H1 (cell line): ENCODE measurements around the gene RAB10. TPM values are rescaled to one million over a fixed set of nuclear protein-coding genes. Genes with fewer than 3 reads are reported as not detected.

Experiments used
- CTCF ChIA-PET: fragments of 300-600 bp; sonication (Branson Sonifier 250); formaldehyde crosslinking; loops from one replicate; lab custom pipeline; 2021; ENCODE audit not compliant: partially characterized antibody; lab: Charles Lee
- POLR2A ChIA-PET: fragments of 300-600 bp; sonication (Branson Sonifier 250); formaldehyde crosslinking; loops from one replicate; lab custom pipeline; 2021; ENCODE audit warnings: inconsistent platforms; ENCODE audit not compliant: partially characterized antibody; lab: Charles Lee
- DNase-seq, 2 experiments: peaks; one replicate each; pipeline versions ENCODE4 v3.0.0 to v3.0.0-alpha.2; 2010 to 2022; ENCODE audit warnings: low spot score in 2 of 2, low read depth in 1 of 2, mixed read lengths in 1 of 2
- FAIRE-seq: peaks from 2 replicates; lab custom pipeline; 2011; peaks lifted over from hg19 to GRCh38; lab: Jason Lieb, UNC
- H2AFZ ChIP-seq: 2 replicates; pipeline ENCODE4 v1.8.1; 2012; ENCODE audit warnings: low read length, inconsistent platforms
- H2AK5ac ChIP-seq: 2 replicates; pipeline ENCODE4 v1.6.1; 2013; ENCODE audit warnings: low read depth, low read length
- H2BK120ac ChIP-seq: replicated peaks from 2 replicates; pipeline ENCODE3; 2013; ENCODE audit warnings: low read depth, low read length, inconsistent platforms
- H2BK12ac ChIP-seq: 2 replicates; pipeline ENCODE4 v1.6.1; 2013; ENCODE audit warnings: low read depth, low read length
- H2BK15ac ChIP-seq: 2 replicates; pipeline ENCODE4 v1.6.1; 2013; ENCODE audit warnings: low read length
- H2BK20ac ChIP-seq: 2 replicates; pipeline ENCODE4 v1.6.1; 2013; ENCODE audit warnings: low read length
- H2BK5ac ChIP-seq: 2 replicates; pipeline ENCODE4 v1.6.1; 2013; ENCODE audit warnings: low read depth, low read length
- H3K14ac ChIP-seq: 2 replicates; pipeline ENCODE4 v1.6.1; 2013; ENCODE audit warnings: inconsistent platforms; ENCODE audit not compliant: insufficient read length
- H3K18ac ChIP-seq: 2 replicates; pipeline ENCODE4 v1.6.1; 2013; ENCODE audit warnings: low read length; ENCODE audit errors: extremely low read depth
- H3K23ac ChIP-seq: 2 replicates; pipeline ENCODE4 v1.6.1; 2013; ENCODE audit warnings: inconsistent platforms; ENCODE audit not compliant: insufficient read length
- H3K23me2 ChIP-seq: 2 replicates; pipeline ENCODE4 v1.6.1; 2013; ENCODE audit warnings: low read depth, low read length
- H3K27ac ChIP-seq: 2 replicates; pipeline ENCODE4 v1.6.1; 2011; ENCODE audit warnings: low read depth, low read length, inconsistent platforms
- H3K27me3 ChIP-seq, 4 experiments: replicated peaks in 1 of 4; 1 replicate in 1 of 4; 2 replicates in 3 of 4; pipeline versions ENCODE4 v1.6.1 to v1.8.1; 2011 to 2013; ENCODE audit warnings: low read length in 3 of 4, mild to moderate bottlenecking in 3 of 4, inconsistent platforms in 2 of 4, mixed read lengths in 2 of 4, moderate library complexity in 1 of 4; ENCODE audit not compliant: control insufficient read depth in 3 of 4, insufficient read depth in 3 of 4; ENCODE audit errors: extremely low read depth in 1 of 4
- H3K36me3 ChIP-seq, 4 experiments: 2 replicates each; pipeline versions ENCODE4 v1.6.1 to v1.8.1; 2011 to 2013; ENCODE audit warnings: mild to moderate bottlenecking in 4 of 4, low read length in 3 of 4, moderate library complexity in 2 of 4, control low read depth in 1 of 4, inconsistent platforms in 1 of 4; ENCODE audit not compliant: insufficient read depth in 4 of 4, control insufficient read depth in 2 of 4
- H3K4ac ChIP-seq: replicated peaks from 2 replicates; pipeline ENCODE3; 2013; ENCODE audit warnings: low read length, low read depth, mixed read lengths, inconsistent platforms; ENCODE audit not compliant: insufficient read length
- H3K4me1 ChIP-seq, 4 experiments: replicated peaks in 1 of 4; 1 replicate in 1 of 4; 2 replicates in 3 of 4; pipeline versions ENCODE4 v1.6.1 to v1.8.1; 2011 to 2013; ENCODE audit warnings: low read length in 3 of 4, inconsistent platforms in 2 of 4, mixed read lengths in 1 of 4; ENCODE audit not compliant: insufficient read depth in 4 of 4, control insufficient read depth in 3 of 4
- H3K4me2 ChIP-seq, 2 experiments: 2 replicates each; pipeline versions ENCODE4 v1.6.1 to v1.8.1; 2011 to 2013; ENCODE audit warnings: low read depth in 2 of 2, low read length in 2 of 2, control low read depth in 1 of 2, inconsistent platforms in 1 of 2, mild to moderate bottlenecking in 1 of 2; ENCODE audit not compliant: insufficient read depth in 1 of 2
- H3K4me3 ChIP-seq, 4 experiments: fragments of 200-600, 300-600 bp in 1 of 4; sonication (generic), shearing (Covaris generic), sonication (Bioruptor Twin) in 1 of 4; 2 replicates each; pipeline versions ENCODE4 v1.5.1 to v1.8.1; 2011 to 2016; ENCODE audit warnings: low read length in 4 of 4, low read depth in 3 of 4, control low read depth in 2 of 4, inconsistent platforms in 2 of 4, mild to moderate bottlenecking in 2 of 4, mixed read lengths in 1 of 4, moderate library complexity in 1 of 4; ENCODE audit not compliant: insufficient read depth in 2 of 4; ENCODE audit errors: extremely low read depth in 1 of 4
- H3K56ac ChIP-seq: replicated peaks from 2 replicates; pipeline ENCODE3; 2013; ENCODE audit warnings: low read depth, mild to moderate bottlenecking, mixed read lengths, low read length, inconsistent platforms; ENCODE audit not compliant: insufficient read length
- H3K79me1 ChIP-seq: 2 replicates; pipeline ENCODE4 v1.6.1; 2013; ENCODE audit warnings: low read depth, low read length, control low read depth
- H3K79me2 ChIP-seq, 2 experiments: 2 replicates each; pipeline versions ENCODE4 v1.6.1 to v1.8.1; 2012 to 2013; ENCODE audit warnings: low read length in 2 of 2, mild to moderate bottlenecking in 2 of 2, inconsistent platforms in 1 of 2; ENCODE audit not compliant: insufficient read depth in 2 of 2, control insufficient read depth in 1 of 2
- H3K9ac ChIP-seq, 4 experiments: replicated peaks in 1 of 4; 1 replicate in 1 of 4; 2 replicates in 3 of 4; pipeline versions ENCODE4 v1.6.1 to v1.8.1; 2011 to 2013; ENCODE audit warnings: low read depth in 3 of 4, low read length in 3 of 4, control low read depth in 2 of 4, mild to moderate bottlenecking in 2 of 4, moderate library complexity in 2 of 4, inconsistent platforms in 1 of 4; ENCODE audit errors: extremely low read depth in 1 of 4
- H3K9me3 ChIP-seq, 2 experiments: 2 replicates each; pipeline versions ENCODE4 v1.6.1 to v1.8.1; 2012 to 2013; ENCODE audit warnings: mild to moderate bottlenecking in 2 of 2, moderate library complexity in 2 of 2, control low read depth in 1 of 2, inconsistent platforms in 1 of 2, low read depth in 1 of 2, low read length in 1 of 2, mixed read lengths in 1 of 2; ENCODE audit not compliant: insufficient read depth in 2 of 2
- H4K20me1 ChIP-seq, 2 experiments: replicated peaks in 1 of 2; 2 replicates each; pipeline versions ENCODE3 to v1.8.1; 2011 to 2013; ENCODE audit warnings: inconsistent platforms in 2 of 2, low read length in 2 of 2, mild to moderate bottlenecking in 1 of 2; ENCODE audit not compliant: insufficient read depth in 2 of 2, control insufficient read depth in 1 of 2
- H4K5ac ChIP-seq: 2 replicates; pipeline ENCODE4 v1.6.1; 2013; ENCODE audit warnings: low read length, low read depth, mixed read lengths, inconsistent platforms; ENCODE audit not compliant: insufficient read length
- H4K8ac ChIP-seq: 2 replicates; pipeline ENCODE4 v1.8.0; 2013; ENCODE audit warnings: mild to moderate bottlenecking, moderate library complexity, low read length, inconsistent platforms; ENCODE audit not compliant: insufficient read depth; ENCODE audit errors: extremely low read depth
- H4K91ac ChIP-seq: replicated peaks from 2 replicates; pipeline ENCODE3; 2013; ENCODE audit warnings: low read length, mixed read lengths, inconsistent platforms; ENCODE audit not compliant: insufficient read length
- BRCA1 ChIP-seq: IDR thresholded peaks from 2 replicates; pipeline ENCODE4 v1.6.1; 2012; ENCODE audit warnings: low read depth, low read length, improper control_type of control experiment
- CBX5 ChIP-seq: fragments of 300-800, 300-1000 bp; sonication (generic); IDR thresholded peaks from 2 replicates; pipeline ENCODE4 v1.7.1; 2016; ENCODE audit warnings: antibody characterized with exemption, low read length, low read depth
- CEBPB ChIP-seq: IDR thresholded peaks from 2 replicates; pipeline ENCODE4 v1.6.1; 2012; ENCODE audit warnings: low read depth, low read length
- FOSL1 ChIP-seq: IDR thresholded peaks from 2 replicates; pipeline ENCODE4 v1.6.1; 2011; ENCODE audit warnings: mild to moderate bottlenecking, low read depth, low read length, moderate library complexity; ENCODE audit not compliant: insufficient read depth
- GTF2F1 ChIP-seq: IDR thresholded peaks from 2 replicates; pipeline ENCODE4 v1.6.1; 2012; ENCODE audit warnings: low read depth, low read length, improper control_type of control experiment, borderline replicate concordance
- JUND ChIP-seq: IDR thresholded peaks from 2 replicates; pipeline ENCODE4 v1.6.1; 2011; ENCODE audit warnings: mild to moderate bottlenecking, improper control_type of control experiment, low read length
- POU5F1 ChIP-seq: IDR thresholded peaks from 2 replicates; pipeline ENCODE4 v1.6.1; 2011; ENCODE audit warnings: low read depth, mild to moderate bottlenecking, low read length, moderate library complexity
- TAF1 ChIP-seq: IDR thresholded peaks from 2 replicates; pipeline ENCODE4 v1.6.1; 2011; ENCODE audit warnings: mild to moderate bottlenecking, low read depth, low read length
- TAF7 ChIP-seq: optimal IDR thresholded peaks from 2 replicates; pipeline ENCODE3; 2011; ENCODE audit warnings: low read depth, mild to moderate bottlenecking, inconsistent platforms, low read length, moderate library complexity, borderline replicate concordance
- WGBS, 2 experiments: shearing (Covaris generic) in 1 of 2; methylation state at CpG; one replicate each; pipeline versions ENCODE4 v1.1.6 to v1.1.7; 2013 to 2015; ENCODE audit warnings: low lambda C conversion rate in 2 of 2, mixed read lengths in 2 of 2, inconsistent platforms in 1 of 2, low coverage in 1 of 2, missing lambda C conversion rate in 1 of 2; ENCODE audit not compliant: insufficient replicate concordance in 2 of 2, insufficient coverage in 1 of 2, insufficient read length in 1 of 2; ENCODE audit errors: extremely low coverage in 1 of 2, missing lambda C conversion rate in 1 of 2; 5-methylcytosine and 5-hydroxymethylcytosine counted together
- polyA plus RNA-seq, 7 experiments: library from polyadenylated mRNA; depleted of rRNA in 3 of 7; stranded (reverse) in 5 of 7; unstranded in 2 of 7; fragments of >200 nt in 5 of 7; fragments of 200-250 nt in 2 of 7; gene quantifications; 1 replicate in 5 of 7; 2 replicates in 1 of 7; 4 replicates in 1 of 7; pipeline versions ENCODE4 v1.2.1 to v1.2.3, GENCODE V29; 2011 to 2013; ENCODE audit warnings: missing spikeins in 2 of 7, mixed read lengths in 2 of 7
- total RNA-seq: library from RNA; stranded (reverse); fragmentation: NEBNext Ultra II Directional; extraction: Animal tissue kit (Norgen Biotek cat#: 25700); gene quantifications from 2 replicates; pipeline ENCODE4 v1.2.1, GENCODE V29; 2021
- TF ChIP-seq, protein P1 (sequence below): IDR thresholded peaks from 2 replicates; pipeline ENCODE4 v1.6.1; 2012; ENCODE audit warnings: inconsistent platforms

Gene RAB10
- total and polyA plus RNA-seq, 2 of the 8 experiments (the other 6 are each of a cell fraction or from before 2014, with no cell fraction given), result 42.6 to 136 TPM

DNA sequence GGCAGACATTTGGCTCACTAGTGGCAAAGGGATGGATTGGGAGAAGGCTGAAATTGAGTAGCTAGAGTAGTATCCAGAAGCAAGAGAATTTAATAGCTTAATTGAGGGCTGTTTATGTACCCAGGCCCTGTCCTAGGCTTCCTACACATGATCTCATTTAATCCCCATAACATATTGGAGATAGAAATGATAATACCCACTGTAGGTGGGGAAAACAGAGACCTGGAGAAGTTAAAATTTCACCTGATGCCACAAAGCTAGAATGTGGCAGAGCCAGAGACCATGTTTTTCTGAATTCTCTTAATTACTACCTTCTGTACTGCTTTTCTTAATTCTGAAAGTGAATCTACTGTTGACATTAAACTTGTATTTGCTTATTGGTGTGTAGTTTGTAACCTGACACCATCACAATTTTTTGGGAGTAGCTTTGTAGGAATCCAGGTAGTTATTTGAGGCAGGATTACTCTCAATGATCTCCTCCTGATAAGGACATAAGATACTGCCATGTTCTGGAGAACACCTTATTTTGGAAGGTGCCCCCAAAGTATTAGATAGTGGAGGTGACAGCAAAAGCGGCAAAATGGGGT is 42.2 kb downstream of the RAB10 start:
- no peak overlapping the region for H2BK120ac ChIP-seq
- WGBS, 2 experiments, result 87% methylated on average over 1 of the region's 1 CpG; no CpG with 5 or more reads in 1 of the 2 experiments
- H2BK20ac ChIP-seq, result no peak overlapping the region
- no peaks in the 10 kb centered on the region for H3K27me3 ChIP-seq
- no peak overlapping the region for H3K27ac ChIP-seq
- no peak overlapping the region for H3K4ac ChIP-seq
- peaks cover 11 to 14% of the 10 kb centered on the region in 2 experiments for H4K20me1 ChIP-seq
- H3K79me2 ChIP-seq, result peaks cover 0 to 98% of the 10 kb centered on the region in 2 experiments; a peak in 3 of 4 replicates
- H3K18ac ChIP-seq, result no peak overlapping the region
- POLR2A ChIA-PET, result interaction anchor here (0.7 to 6.3 kb wide), 6 partner anchors 8 to 64 kb away, joined by 3 to 44 read pairs (median 4); partner anchors contain the start of gene RAB10
- peaks cover 0 to 9% (median 4%) of the 10 kb centered on the region in 4 experiments; a peak in 2 of 8 replicates for H3K36me3 ChIP-seq
- H3K23ac ChIP-seq, result no peak overlapping the region
- H3K56ac ChIP-seq, result no peak overlapping the region
- no peak overlapping the region for H2BK5ac ChIP-seq
- H3K23me2 ChIP-seq, result no peaks in the 10 kb centered on the region; the same call in 1 of the 2 replicates
- no peak for FAIRE-seq
- no peak overlapping the region for H2AFZ ChIP-seq
- H3K9me3 ChIP-seq, result peaks cover 9 to 12% of the 10 kb centered on the region in 2 experiments
- H3K4me3 ChIP-seq, result no peak overlapping the region
- H4K8ac ChIP-seq, result no peak overlapping the region
- CTCF ChIA-PET, result interaction anchor here (0.9 to 2.0 kb wide), 5 partner anchors 9 to 69 kb away, joined by 3 to 14 read pairs (median 5); no protein-coding TSS in a partner anchor
- no peak overlapping the region for H2BK15ac ChIP-seq
- H2AK5ac ChIP-seq, result no peak overlapping the region
- no peak overlapping the region for H4K91ac ChIP-seq
- H3K9ac ChIP-seq, result no peak overlapping the region
- DNase-seq, result no peak
- H3K4me2 ChIP-seq, result no peak overlapping the region
- no peak overlapping the region for H2BK12ac ChIP-seq
- no peaks in the 10 kb centered on the region for H3K79me1 ChIP-seq
- H3K4me1 ChIP-seq, result peaks cover 0 to 11% (median 2%) of the 10 kb centered on the region in 4 experiments; a peak in 4 of 7 replicates
- H4K5ac ChIP-seq, result no peak overlapping the region
- no peak overlapping the region for H3K14ac ChIP-seq
- TF ChIP-seq JUND (no peak), BRCA1 (no peak), POU5F1 (no peak), FOSL1 (no peak), TAF7 (no peak), TAF1 (no peak), CEBPB (no peak), GTF2F1 (no peak), CBX5 (no peak)
- TF ChIP-seq, protein P1, sequence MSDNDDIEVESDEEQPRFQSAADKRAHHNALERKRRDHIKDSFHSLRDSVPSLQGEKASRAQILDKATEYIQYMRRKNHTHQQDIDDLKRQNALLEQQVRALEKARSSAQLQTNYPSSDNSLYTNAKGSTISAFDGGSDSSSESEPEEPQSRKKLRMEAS, result no peak
